GM23248 (cell line): ENCODE results near the gene TRAF7. TPM values are rescaled to one million over a fixed set of nuclear protein-coding genes. Genes with fewer than 3 reads are reported as not detected.

Source experiments
- DNase-seq: peaks from one replicate; pipeline ENCODE4 v3.0.0-alpha.2; 2015
- H2AFZ ChIP-seq: fragments of 200-600 bp; sonication (generic); 2 replicates; pipeline ENCODE4 v1.6.1; 2016; ENCODE audit warnings: antibody characterized with exemption
- H3F3A ChIP-seq: fragments of 200-600 bp; sonication (generic); 2 replicates; pipeline ENCODE4 v1.6.1; 2016; ENCODE audit warnings: mild to moderate bottlenecking, antibody characterized with exemption, mixed run types; ENCODE audit not compliant: insufficient read depth
- H3K27ac ChIP-seq: fragments of 200-600 bp; sonication (generic); 2 replicates; pipeline ENCODE4 v1.5.1; 2016; ENCODE audit warnings: mild to moderate bottlenecking
- H3K27me3 ChIP-seq: fragments of 200-600 bp; sonication (generic); replicated peaks from 2 replicates; pipeline ENCODE4 v1.6.1; 2016; ENCODE audit warnings: mild to moderate bottlenecking; ENCODE audit not compliant: insufficient read depth
- H3K36me3 ChIP-seq: fragments of 200-600 bp; sonication (generic); 2 replicates; pipeline ENCODE4 v1.6.1; 2016; ENCODE audit warnings: low read depth, mild to moderate bottlenecking
- H3K4me1 ChIP-seq: fragments of 200-600 bp; sonication (generic); 2 replicates; pipeline ENCODE4 v1.6.1; 2016; ENCODE audit warnings: mild to moderate bottlenecking; ENCODE audit not compliant: insufficient read depth
- H3K4me2 ChIP-seq: fragments of 200-600 bp; sonication (generic); one replicate; pipeline ENCODE4 v1.6.1; 2016; ENCODE audit warnings: mild to moderate bottlenecking; ENCODE audit not compliant: unreplicated experiment
- H3K4me3 ChIP-seq: fragments of 200-600 bp; sonication (generic); 2 replicates; pipeline ENCODE4 v1.5.1; 2016; ENCODE audit warnings: mild to moderate bottlenecking
- H3K79me2 ChIP-seq: fragments of 200-600 bp; sonication (generic); 2 replicates; pipeline ENCODE4 v1.6.1; 2016; ENCODE audit warnings: mild to moderate bottlenecking; ENCODE audit not compliant: insufficient read depth
- H3K9ac ChIP-seq: fragments of 200-600 bp; sonication (generic); 2 replicates; pipeline ENCODE4 v1.6.1; 2016; ENCODE audit warnings: mild to moderate bottlenecking
- H3K9me2 ChIP-seq: fragments of 200-600 bp; sonication (generic); 2 replicates; pipeline ENCODE4 v1.6.1; 2016; ENCODE audit warnings: mixed run types, mild to moderate bottlenecking, moderate library complexity; ENCODE audit not compliant: insufficient read depth
- H3K9me3 ChIP-seq: fragments of 200-600 bp; sonication (generic); one replicate; pipeline ENCODE4 v1.6.1; 2017; ENCODE audit warnings: low read depth
- H4K20me1 ChIP-seq: fragments of 200-600 bp; sonication (generic); 2 replicates; pipeline ENCODE4 v1.6.0; 2016; ENCODE audit not compliant: insufficient read depth
- EZH2 ChIP-seq: fragments of 200-600 bp; sonication (generic); IDR thresholded peaks from 2 replicates; pipeline ENCODE4 v1.6.1; 2018; ENCODE audit warnings: antibody characterized with exemption, mild to moderate bottlenecking; ENCODE audit not compliant: insufficient read depth, poor library complexity, severe bottlenecking
- EZH2phosphoT487 ChIP-seq: fragments of 200-600 bp; sonication (generic); IDR thresholded peaks from 2 replicates; pipeline ENCODE4 v1.6.1; 2018; ENCODE audit warnings: antibody characterized with exemption, moderate library complexity, mild to moderate bottlenecking, low read depth; ENCODE audit not compliant: insufficient read depth
- WGBS, 2 experiments: methylation state at CpG; one replicate each; pipeline ENCODE4 v1.1.6; 2015 to 2017; ENCODE audit warnings: low lambda C conversion rate in 2 of 2, low coverage in 1 of 2; ENCODE audit errors: missing lambda C conversion rate in 2 of 2; 5-methylcytosine and 5-hydroxymethylcytosine counted together
- in situ Hi-C: fragments of 300-500 bp; cut with MboI; formaldehyde crosslinking; loops from 2 replicates; pipeline ENCODE4 v1.15.0; 2020
- polyA plus RNA-seq: library from polyadenylated mRNA; unstranded; fragments of >200 nt; fragmentation: Nextera tagmentation; extraction: Ambion mirVana; gene quantifications from 2 replicates; pipeline ENCODE4 v1.2.1, GENCODE V29; 2016
- total RNA-seq: library from RNA; depleted of rRNA; stranded (reverse); fragments of >200 nt; shearing (Covaris generic); gene quantifications from 2 replicates; pipeline ENCODE4 v1.2.3, GENCODE V29; 2014

Gene TRAF7
- total and polyA plus RNA-seq, 2 experiments from 2014 or later, result 29.3 to 72.7 TPM

GRCh38 chr16:2209258-2210008, 53.9 kb downstream of the TRAF7 start:
- 83 to 86% methylated on average over 29 of the region's 29 CpGs for WGBS, 2 experiments
- TF ChIP-seq EZH2phosphoT487 (no peak), EZH2 (no peak)
- no peaks in the 10 kb centered on the region for H3F3A ChIP-seq
- H3K9ac ChIP-seq, result no peak overlapping the region
- in situ Hi-C loops, result no loop called here
- H3K4me1 ChIP-seq, result peaks cover 14% of the 10 kb centered on the region
- no peak overlapping the region for H3K27ac ChIP-seq
- DNase-seq, result no peak
- no peaks in the 10 kb centered on the region for H4K20me1 ChIP-seq
- no peaks in the 10 kb centered on the region for H3K9me2 ChIP-seq
- no peak overlapping the region for H2AFZ ChIP-seq
- no peaks in the 10 kb centered on the region for H3K36me3 ChIP-seq
- no peak overlapping the region for H3K4me2 ChIP-seq
- peaks cover 40% of the 10 kb centered on the region for H3K79me2 ChIP-seq
- no peaks in the 10 kb centered on the region for H3K27me3 ChIP-seq
- no peak overlapping the region for H3K4me3 ChIP-seq
- H3K9me3 ChIP-seq, result no peaks in the 10 kb centered on the region

DNA sequence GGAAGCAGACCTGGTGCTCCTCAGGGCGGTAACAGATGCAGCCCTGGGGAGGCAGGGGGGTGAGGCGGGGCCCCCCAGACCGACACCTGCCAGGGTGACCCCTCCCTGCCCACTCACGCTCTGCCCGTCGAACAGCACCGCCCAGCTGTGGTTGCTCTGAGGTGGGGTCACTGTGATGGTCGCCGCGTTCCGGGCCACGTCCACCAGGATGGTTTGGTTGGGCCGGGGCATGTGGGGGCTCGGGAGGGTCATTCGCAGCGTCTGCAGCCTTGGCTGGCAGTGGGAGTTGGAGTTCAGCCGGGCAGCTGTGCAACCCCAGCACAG, 54.4 kb downstream of the TRAF7 start:
- TF ChIP-seq EZH2phosphoT487 (no peak), EZH2 (no peak)
- H3K9me2 ChIP-seq, result no peaks in the 10 kb centered on the region
- DNase-seq, result no peak
- H3K36me3 ChIP-seq, result no peaks in the 10 kb centered on the region
- WGBS, 2 experiments, result 93 to 97% methylated on average over 11 to 17 of the region's 17 CpGs
- in situ Hi-C loops, result no loop called here
- no peaks in the 10 kb centered on the region for H3F3A ChIP-seq
- peaks cover 14% of the 10 kb centered on the region for H3K4me1 ChIP-seq
- H3K4me3 ChIP-seq, result no peak overlapping the region
- no peaks in the 10 kb centered on the region for H4K20me1 ChIP-seq
- no peak overlapping the region for H3K4me2 ChIP-seq
- no peak overlapping the region for H2AFZ ChIP-seq
- H3K27me3 ChIP-seq, result no peaks in the 10 kb centered on the region
- H3K9me3 ChIP-seq, result no peaks in the 10 kb centered on the region
- H3K9ac ChIP-seq, result no peak overlapping the region
- peaks cover 40% of the 10 kb centered on the region for H3K79me2 ChIP-seq
- H3K27ac ChIP-seq, result no peak overlapping the region

DNA sequence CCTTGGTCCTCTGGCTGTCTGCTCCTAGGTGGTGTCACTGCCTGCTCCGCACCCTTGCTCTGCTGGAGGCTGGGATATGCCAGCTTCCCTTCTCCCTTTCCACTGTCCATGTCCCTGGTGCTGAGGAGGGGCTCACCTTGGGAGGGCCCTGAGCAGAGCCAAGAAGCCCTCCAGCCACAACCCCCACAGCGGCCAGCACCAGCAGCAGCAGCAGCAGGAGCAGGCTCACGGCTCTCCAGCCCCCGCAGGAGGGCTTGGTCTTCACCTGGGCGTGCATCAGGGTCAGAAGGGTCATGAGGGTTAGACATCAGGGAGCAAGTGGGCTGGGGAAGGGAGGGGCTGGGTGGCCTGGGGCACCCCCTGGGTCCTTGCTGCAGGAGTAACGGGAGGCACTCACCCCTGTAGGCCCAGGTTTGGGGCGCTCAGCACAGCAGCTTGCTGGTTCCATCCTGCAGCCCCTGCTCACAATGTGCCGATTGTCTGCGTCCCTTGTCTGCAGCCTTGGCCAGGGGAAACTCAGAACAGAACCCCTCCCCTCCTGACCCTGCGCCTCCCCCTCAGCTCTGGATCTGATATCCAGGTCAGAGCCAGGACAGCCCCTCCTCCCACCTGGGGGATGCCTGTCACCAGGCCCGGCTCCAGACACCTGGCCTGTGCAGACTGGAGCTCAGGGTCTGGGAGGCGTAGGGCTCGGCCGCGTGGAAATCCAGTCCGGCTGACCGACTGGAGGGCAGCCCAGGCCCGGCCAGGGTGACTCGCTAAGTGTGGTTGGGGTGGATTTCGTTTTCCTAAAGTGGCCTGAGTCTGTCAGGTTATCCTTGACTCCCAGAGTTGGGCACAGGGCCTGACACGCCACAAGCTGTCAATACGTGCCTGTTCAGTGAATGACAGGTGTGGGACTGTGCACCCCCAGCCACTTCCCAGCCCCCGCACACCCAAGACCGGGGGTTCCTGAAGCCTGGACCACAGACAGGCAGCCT, 55.1 kb downstream of the TRAF7 start, which contains the start of gene BRICD5:
Gene BRICD5 (minus strand): TSS at position 478 of the 980 bp plus-strand sequence. CDS start 30 bp downstream, at position 448.
- Histone ChIP-seq H3K27me3 (no peaks in the 10 kb centered on the region), H3K4me1 (peaks cover 14% of the 10 kb centered on the region), H2AFZ (no peak within 1 kb of the TSS), H3K4me2 (no peak within 1 kb of the TSS), H3K9me2 (no peaks in the 10 kb centered on the region), H3K9ac (no peak within 1 kb of the TSS), H3K27ac (no peak within 1 kb of the TSS), H3K9me3 (no peaks in the 10 kb centered on the region), H3F3A (no peaks in the 10 kb centered on the region), H3K79me2 (peaks cover 39% of the 10 kb centered on the region), H3K36me3 (no peaks in the 10 kb centered on the region), H4K20me1 (no peaks in the 10 kb centered on the region), H3K4me3 (no peak within 1 kb of the TSS)
- WGBS, 2 experiments, result 82 to 84% methylated on average over 24 of the region's 24 CpGs
- DNase-seq, result no peak
- TF ChIP-seq EZH2phosphoT487, result no peak
- no peak for TF ChIP-seq EZH2
- in situ Hi-C loops, result no loop called here

DNA sequence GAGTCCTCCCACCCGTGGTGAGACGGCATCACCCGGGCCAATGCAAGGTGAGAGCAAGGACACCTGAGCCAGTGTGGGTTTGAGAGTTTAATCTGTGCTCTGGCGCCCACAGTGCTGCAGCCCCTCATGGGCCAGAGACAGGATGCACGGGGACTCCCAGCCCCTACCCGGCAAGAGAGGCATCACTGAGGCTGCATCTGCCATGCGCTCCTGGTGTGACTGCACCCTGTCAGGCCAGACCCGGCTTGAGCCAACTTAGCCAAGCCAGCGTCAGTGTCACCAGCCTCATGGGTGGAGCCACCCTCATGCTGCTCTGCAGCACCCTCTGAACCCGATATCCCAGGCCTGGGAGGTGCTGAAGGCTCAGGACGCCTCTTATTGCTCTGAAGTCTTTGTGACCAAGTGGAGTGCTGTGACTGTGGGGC, 56.4 kb downstream of the TRAF7 start:
- Histone ChIP-seq H3K4me1 (peaks cover 10% of the 10 kb centered on the region; the same call in 1 of the 2 replicates), H3K27ac (no peak overlapping the region), H3K9me3 (no peaks in the 10 kb centered on the region), H3K4me2 (no peak overlapping the region), H3K27me3 (no peaks in the 10 kb centered on the region), H3K9me2 (no peaks in the 10 kb centered on the region), H3K79me2 (peaks cover 28% of the 10 kb centered on the region), H3F3A (no peaks in the 10 kb centered on the region), H2AFZ (no peak overlapping the region), H4K20me1 (no peaks in the 10 kb centered on the region), H3K9ac (no peak overlapping the region), H3K4me3 (no peak overlapping the region), H3K36me3 (no peaks in the 10 kb centered on the region)
- WGBS, 2 experiments, result 82 to 84% methylated on average over 11 of the region's 11 CpGs
- no peak for DNase-seq
- in situ Hi-C loops, result no loop called here
- TF ChIP-seq EZH2 (no peak), EZH2phosphoT487 (no peak)
